NT2/D1 (cell line): ENCODE results near the gene PLXNA1.
A peak's percentile ranks its signal among the peaks of the same experiment; 100 is the strongest.

Experiments used
- DNase-seq: peaks from one replicate; pipeline ENCODE4 v3.0.0-alpha.2; 2011; ENCODE audit warnings: low read depth, low spot score
- H3K27me3 ChIP-seq: 2 replicates; pipeline ENCODE4 v1.6.0; 2011; ENCODE audit warnings: mild to moderate bottlenecking; ENCODE audit not compliant: insufficient read length, insufficient read depth
- H3K36me3 ChIP-seq: 2 replicates; pipeline ENCODE4 v1.6.1; 2011; ENCODE audit warnings: mild to moderate bottlenecking, low read length, mixed read lengths; ENCODE audit not compliant: insufficient read depth, insufficient read length
- H3K4me1 ChIP-seq: 2 replicates; pipeline ENCODE4 v1.5.1; 2011; ENCODE audit not compliant: insufficient read depth, insufficient read length
- H3K4me3 ChIP-seq: 2 replicates; pipeline ENCODE4 v1.5.1; 2011; ENCODE audit warnings: low read depth; ENCODE audit not compliant: insufficient read length
- H3K9ac ChIP-seq: 2 replicates; pipeline ENCODE4 v1.6.0; 2011; ENCODE audit warnings: low read depth; ENCODE audit not compliant: insufficient read length
- H3K9me3 ChIP-seq: 2 replicates; pipeline ENCODE4 v1.5.1; 2011; ENCODE audit warnings: mild to moderate bottlenecking, low read length; ENCODE audit not compliant: insufficient read depth
- SUZ12 ChIP-seq: IDR thresholded peaks from 2 replicates; pipeline ENCODE4 v1.6.1; 2011; ENCODE audit not compliant: insufficient read length, insufficient read depth; ENCODE audit errors: extremely low read depth
- YY1 ChIP-seq: IDR thresholded peaks from 2 replicates; pipeline ENCODE4 v1.6.1; 2011; ENCODE audit not compliant: insufficient read length, insufficient read depth
- ZNF274 ChIP-seq: IDR thresholded peaks from 2 replicates; pipeline ENCODE4 v1.6.1; 2011; ENCODE audit warnings: mild to moderate bottlenecking, low read depth, low read length

The PLXNA1 gene

GRCh38 chr3:126990890-126991289, 8.0 kb downstream of the PLXNA1 start:
- DNase-seq: no peak

GRCh38 chr3:126991366-126992200, 8.7 kb downstream of the PLXNA1 start:
- H3K36me3 ChIP-seq: peaks cover 95% of the 10 kb centered on the region
- H3K4me1 ChIP-seq: peaks cover 15% of the 10 kb centered on the region
- H3K9me3 ChIP-seq: no peaks in the 10 kb centered on the region

More at GRCh38 chr3:126990890-126991289, 8.0 kb downstream of the PLXNA1 start:
- Histone ChIP-seq H3K9me3 (no peaks in the 10 kb centered on the region), H3K9ac (peak overlapping the region; percentile 50), H3K27me3 (no peaks in the 10 kb centered on the region), H3K4me3 (no peak overlapping the region), H3K4me1 (peaks cover 12% of the 10 kb centered on the region), H3K36me3 (peaks cover 95% of the 10 kb centered on the region)
- TF ChIP-seq ZNF274 (no peak), SUZ12 (no peak), YY1 (no peak)

GRCh38 chr3:126992216-126992615, 9.3 kb downstream of the PLXNA1 start:
- TF ChIP-seq YY1 (no peak), SUZ12 (no peak), ZNF274 (no peak)
- Histone ChIP-seq H3K4me3 (no peak overlapping the region), H3K4me1 (peaks cover 21% of the 10 kb centered on the region), H3K9me3 (no peaks in the 10 kb centered on the region), H3K27me3 (no peaks in the 10 kb centered on the region), H3K36me3 (peaks cover 94% of the 10 kb centered on the region), H3K9ac (no peak overlapping the region)
- no peak for DNase-seq

More at GRCh38 chr3:126991366-126992200, 8.7 kb downstream of the PLXNA1 start:
- no peak for DNase-seq
- Histone ChIP-seq H3K27me3 (no peaks in the 10 kb centered on the region), H3K9ac (no peak overlapping the region), H3K4me3 (no peak overlapping the region)
- TF ChIP-seq YY1 (no peak), SUZ12 (no peak), ZNF274 (no peak)

GRCh38 chr3:126992776-126993175, 9.9 kb downstream of the PLXNA1 start:
- H3K36me3 ChIP-seq: peaks cover 98% of the 10 kb centered on the region
- TF ChIP-seq YY1 (no peak), SUZ12 (no peak)
- DNase-seq: no peak

GRCh38 chr3:126993436-126993835, 10.5 kb downstream of the PLXNA1 start:
- no peaks in the 10 kb centered on the region for H3K27me3 ChIP-seq
- TF ChIP-seq SUZ12 (no peak), ZNF274 (no peak), YY1 (no peak)
- peaks cover 98% of the 10 kb centered on the region for H3K36me3 ChIP-seq
- no peak overlapping the region for H3K9ac ChIP-seq
- H3K9me3 ChIP-seq: no peaks in the 10 kb centered on the region
- no peak for DNase-seq
- peaks cover 23% of the 10 kb centered on the region for H3K4me1 ChIP-seq
- H3K4me3 ChIP-seq: no peak overlapping the region

More at GRCh38 chr3:126992776-126993175, 9.9 kb downstream of the PLXNA1 start:
- no peak overlapping the region for H3K9ac ChIP-seq
- no peaks in the 10 kb centered on the region for H3K9me3 ChIP-seq
- no peaks in the 10 kb centered on the region for H3K27me3 ChIP-seq
- no peak overlapping the region for H3K4me3 ChIP-seq
- peaks cover 23% of the 10 kb centered on the region for H3K4me1 ChIP-seq

- Histone ChIP-seq H3K27me3 (no peaks in the 10 kb centered on the region), H3K4me3 (no peak overlapping the region), H3K9ac (peak overlapping the region; percentile 6), H3K4me1 (peaks cover 27% of the 10 kb centered on the region), H3K36me3 (peaks cover 94% of the 10 kb centered on the region), H3K9me3 (no peaks in the 10 kb centered on the region)
- DNase-seq: no peak
- TF ChIP-seq YY1: no peak
- TF ChIP-seq SUZ12: no peak
- TF ChIP-seq ZNF274: no peak
Measured at GRCh38 chr3:126994661-126995245, 11.8 kb downstream of the PLXNA1 start.

GRCh38 chr3:126995254-126995780, 12.4 kb downstream of the PLXNA1 start:
- Histone ChIP-seq H3K36me3 (peaks cover 89% of the 10 kb centered on the region), H3K27me3 (no peaks in the 10 kb centered on the region), H3K9ac (no peak overlapping the region), H3K9me3 (no peaks in the 10 kb centered on the region), H3K4me1 (peaks cover 22% of the 10 kb centered on the region), H3K4me3 (no peak overlapping the region)
- TF ChIP-seq SUZ12 (no peak), ZNF274 (no peak), YY1 (no peak)
- no peak for DNase-seq
